Measurements from ENCODE around the gene EIF1AX.
"Not testable (repeated sequence)": the region's sequence is repeated elsewhere in the genome, so short reads cannot be mapped to it uniquely, and the experiment has no call there.

DNA sequence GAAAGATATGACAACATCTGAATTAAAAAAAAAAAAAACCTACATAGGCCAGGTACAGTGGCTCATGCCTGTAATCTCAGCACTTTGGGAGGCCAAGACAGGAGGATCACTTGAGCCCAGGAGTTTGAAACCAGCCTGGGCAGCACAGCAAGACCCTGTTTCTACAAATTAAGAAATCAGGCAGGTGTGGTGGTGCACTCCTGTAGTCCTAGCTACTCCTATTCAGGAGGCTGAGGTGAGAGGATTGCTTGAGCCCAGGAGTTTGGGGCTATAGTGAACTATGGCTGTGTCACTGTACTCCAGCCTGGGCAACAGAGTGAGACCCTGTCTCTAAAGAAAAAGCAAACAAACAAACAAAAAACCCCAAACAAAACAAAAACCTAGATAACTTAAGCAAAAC lies 20.9 kb upstream of the EIF1AX start:
- TF ChIP-seq POLR2A (IDR thresholded peaks at IDR 0.05); CTCF (IDR thresholded peaks at IDR 0.05 in 8 of 11, conservative IDR thresholded peaks at IDR 0.05 in 3 of 11): not testable (repeated sequence)
